HepG2 (cell line): ENCODE results near the gene GTSF1L. TPM values are rescaled to one million over a fixed set of nuclear protein-coding genes. Genes with fewer than 3 reads are reported as not detected.

ENCODE experiments used
- ATAC-seq: fragments of 200-7000 bp; cut with Tn5 transposase; 3 replicates; pipeline ENCODE4 v1.9.1; 2020; ENCODE audit warnings: mild to moderate bottlenecking, moderate library complexity
- BruUV-seq: library from RNA; stranded (reverse); fragments of 400-500 nt; replicated peaks from 2 replicates; lab custom pipeline; 2021; lab: Mats Ljungman, UMichigan
- CTCF ChIA-PET: fragments of 300-600 bp; formaldehyde crosslinking; extraction: SDS; loops from one replicate; lab custom pipeline; 2021; ENCODE audit warnings: low total read pairs, inconsistent platforms, low intra/inter-chr PET ratio; lab: Yijun Ruan, JAX
- POLR2A ChIA-PET: fragments of 350-600 bp; sonication (Branson Sonifier 250); formaldehyde crosslinking; loops from one replicate; lab custom pipeline; 2020; ENCODE audit warnings: antibody characterized with exemption, inconsistent platforms; lab: Yijun Ruan, JAX
- DNase-seq: peaks from one replicate; pipeline ENCODE4 v3.0.0-alpha.2; 2015; ENCODE audit warnings: low spot score
- FAIRE-seq: peaks from 3 replicates; lab custom pipeline; 2011; peaks lifted over from hg19 to GRCh38; lab: Jason Lieb, UNC
- H2AFZ ChIP-seq: one replicate; pipeline ENCODE4 v1.6.1; 2011; ENCODE audit warnings: low read length, inconsistent platforms
- H3K27ac ChIP-seq: fragments of 300-600 bp; 3 replicates; pipeline ENCODE4 v1.8.0; 2011; ENCODE audit warnings: mixed run types, mild to moderate bottlenecking, mixed read lengths, low read length, inconsistent platforms; ENCODE audit not compliant: insufficient read depth; ENCODE audit errors: extremely low read length
- H3K27me3 ChIP-seq, 2 experiments: fragments of 200-600 bp in 1 of 2; 2 replicates in 1 of 2; 3 replicates in 1 of 2; pipeline versions ENCODE4 v1.6.0 to v1.8.0; 2011; ENCODE audit warnings: low read length in 2 of 2, mild to moderate bottlenecking in 2 of 2, moderate library complexity in 2 of 2, inconsistent platforms in 1 of 2; ENCODE audit not compliant: insufficient read depth in 2 of 2, control insufficient read depth in 1 of 2
- H3K36me3 ChIP-seq, 2 experiments: fragments of 200-600 bp in 1 of 2; replicated peaks in 1 of 2; 2 replicates in 1 of 2; 3 replicates in 1 of 2; pipeline versions ENCODE4 v1.5.1 to v1.8.0; 2011; ENCODE audit warnings: low read length in 2 of 2, inconsistent platforms in 1 of 2; ENCODE audit not compliant: insufficient read depth in 2 of 2, control insufficient read depth in 1 of 2
- H3K4me1 ChIP-seq: 2 replicates; pipeline ENCODE4 v1.5.1; 2012; ENCODE audit warnings: low read length, inconsistent platforms; ENCODE audit not compliant: insufficient read depth
- H3K4me2 ChIP-seq: 2 replicates; pipeline ENCODE4 v1.6.0; 2011; ENCODE audit warnings: low read depth, low read length, inconsistent platforms
- H3K4me3 ChIP-seq, 3 experiments: fragments of 200-600 bp in 1 of 3; sonication (generic), shearing (Covaris generic) in 1 of 3; replicated peaks in 1 of 3; 2 replicates each; pipeline ENCODE4 v1.5.1; 2011 to 2016; ENCODE audit warnings: low read length in 3 of 3, inconsistent platforms in 2 of 3, low read depth in 2 of 3, mild to moderate bottlenecking in 2 of 3, control low read depth in 1 of 3, mixed read lengths in 1 of 3; ENCODE audit not compliant: insufficient read depth in 1 of 3
- H3K79me2 ChIP-seq: one replicate; pipeline ENCODE4 v1.6.1; 2011; ENCODE audit warnings: low read length, inconsistent platforms; ENCODE audit not compliant: insufficient read depth
- H3K9ac ChIP-seq: 2 replicates; pipeline ENCODE4 v1.6.0; 2011; ENCODE audit warnings: mild to moderate bottlenecking, low read depth, low read length, inconsistent platforms; ENCODE audit not compliant: insufficient read depth
- H3K9me3 ChIP-seq: 2 replicates; pipeline ENCODE4 v1.5.1; 2012; ENCODE audit warnings: mild to moderate bottlenecking, low read length
- H4K20me1 ChIP-seq: 2 replicates; pipeline ENCODE4 v1.6.0; 2011; ENCODE audit warnings: inconsistent platforms, mild to moderate bottlenecking, low read length, moderate library complexity; ENCODE audit not compliant: insufficient read depth
- ATM ChIP-seq: fragments of 450-650 bp; IDR thresholded peaks from 2 replicates; pipeline ENCODE4 v1.7.1; 2017; ENCODE audit warnings: mild to moderate bottlenecking, borderline replicate concordance
- DNMT1 ChIP-seq: sonication (generic); formaldehyde crosslinking; IDR thresholded peaks from 2 replicates; pipeline ENCODE4 v1.5.1; 2020; ENCODE audit warnings: mild to moderate bottlenecking, missing genetic modification reagents
- GABPB1 ChIP-seq: IDR thresholded peaks from 2 replicates; pipeline ENCODE4 v1.6.1; 2016; ENCODE audit warnings: mild to moderate bottlenecking, missing genetic modification reagents, moderate library complexity, missing compliant biosample characterization
- NFYB ChIP-seq: sonication (generic); formaldehyde crosslinking; IDR thresholded peaks from 2 replicates; pipeline ENCODE4 v1.4.0; 2020; ENCODE audit warnings: missing genetic modification reagents
- PAWR ChIP-seq: sonication (generic); formaldehyde crosslinking; IDR thresholded peaks from 2 replicates; pipeline ENCODE4 v1.4.0; 2020; ENCODE audit warnings: missing genetic modification reagents, mild to moderate bottlenecking, borderline replicate concordance
- RXRA ChIP-seq: sonication (generic); formaldehyde crosslinking; IDR thresholded peaks from 2 replicates; pipeline ENCODE4 v1.5.1; 2020; ENCODE audit warnings: missing genetic modification reagents
- SMC3 ChIP-seq: IDR thresholded peaks from 2 replicates; pipeline ENCODE4 v1.6.1; 2011; ENCODE audit warnings: low read length, improper control_type of control experiment
- TCF7L2 ChIP-seq: IDR thresholded peaks from 2 replicates; pipeline ENCODE4 v1.6.1; 2011; ENCODE audit warnings: mild to moderate bottlenecking, low read depth, low read length, moderate library complexity
- U2AF1 ChIP-seq: fragments of 200-400 bp; formaldehyde crosslinking; optimal IDR thresholded peaks from 2 replicates; pipeline ENCODE3; 2017; ENCODE audit warnings: mild to moderate bottlenecking, low read depth, low read length
- ZNF546 ChIP-seq: sonication (generic); formaldehyde crosslinking; conservative IDR thresholded peaks from 2 replicates; pipeline ENCODE4 v1.8.1; 2023; ENCODE audit warnings: mild to moderate bottlenecking, missing genetic modification reagents
- ZNF670 ChIP-seq: sonication (generic); formaldehyde crosslinking; IDR thresholded peaks from 2 replicates; pipeline ENCODE4 v1.8.0; 2022; ENCODE audit warnings: mild to moderate bottlenecking, missing genetic modification reagents, borderline replicate concordance
- WGBS: methylation state at CpG from one replicate; pipeline ENCODE4 v1.1.6; 2017; ENCODE audit warnings: low lambda C conversion rate; 5-methylcytosine and 5-hydroxymethylcytosine counted together
- in situ Hi-C: cut with HindIII; loops from 2 replicates; pipeline ENCODE4 v1.10.0; 2017; ENCODE audit warnings: low pct_unique_long_range_greater_than_20kb; ENCODE audit not compliant: extremely low pct_ligation_motif_present
- intact Hi-C: fragments of 100-400 bp; cut with micrococcal nuclease; formaldehyde crosslinking; loops from one replicate; pipeline ENCODE4 v1.10.0; 2022; ENCODE audit not compliant: unreplicated experiment
- polyA plus RNA-seq, 8 experiments: library from polyadenylated mRNA; depleted of rRNA in 3 of 8; stranded (reverse) in 7 of 8; unstranded in 1 of 8; fragments of >200 nt; fragmentation: Illumina TruSeq in 4 of 8; extraction: Trizol in 4 of 8; gene quantifications; 2 replicates each; pipeline versions ENCODE4 v1.2.1 to v1.2.3, GENCODE V29; 2011 to 2016; ENCODE audit warnings: low read depth in 4 of 8, missing spikeins in 1 of 8, mixed read lengths in 1 of 8; ENCODE audit not compliant: insufficient read depth in 1 of 8
- total RNA-seq, 5 experiments: library from RNA; depleted of rRNA; stranded (reverse); fragments of >200 nt; fragmentation: Illumina TruSeq; extraction: Trizol; gene quantifications; 2 replicates each; pipeline ENCODE4 v1.2.3, GENCODE V29; 2016; ENCODE audit warnings: low read depth in 1 of 5
- TF ChIP-seq, protein P1 (sequence below): sonication (generic); formaldehyde crosslinking; IDR thresholded peaks from 2 replicates; pipeline ENCODE4 v1.9.0; 2021; ENCODE audit warnings: mild to moderate bottlenecking, missing genetic modification reagents
- TF ChIP-seq, protein P2 (sequence below): sonication (generic); formaldehyde crosslinking; IDR thresholded peaks from 2 replicates; pipeline ENCODE4 v1.4.0; 2020; ENCODE audit warnings: missing genetic modification reagents

Gene GTSF1L
- total and polyA plus RNA-seq, 2 of the 13 experiments (the other 11 are each of a cell fraction or from before 2014, with no cell fraction given) = not detected

DNA sequence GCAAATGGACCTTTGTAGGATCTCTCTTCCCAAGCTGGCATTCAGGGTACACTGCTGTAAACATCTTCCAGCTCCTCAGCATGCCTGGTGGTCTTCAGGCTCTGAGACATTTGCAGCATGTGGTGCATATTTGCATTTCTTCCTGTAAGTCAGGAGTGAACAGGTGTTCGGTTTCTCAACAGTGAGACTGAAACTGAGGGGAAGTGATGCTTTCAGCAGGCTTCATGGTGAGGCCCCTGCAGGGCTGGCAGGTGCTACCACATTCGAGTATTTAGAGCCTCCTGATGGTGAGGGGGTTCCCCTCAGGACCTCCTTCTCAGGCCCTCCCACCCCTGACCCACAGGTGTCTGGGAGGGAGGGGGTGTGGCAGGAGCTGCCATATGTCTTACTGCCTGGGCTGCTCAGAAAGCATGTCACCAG, 44.8 kb downstream of the GTSF1L start:
- no peaks in the 10 kb centered on the region for H3K79me2 ChIP-seq
- H2AFZ ChIP-seq = no peak overlapping the region
- DNase-seq (no peak), FAIRE-seq (no peak), ATAC-seq (no peak)
- peaks cover 9 to 40% of the 10 kb centered on the region in 2 experiments; a peak in 4 of 5 replicates for H3K36me3 ChIP-seq
- peaks cover 5% of the 10 kb centered on the region for H3K4me1 ChIP-seq
- no TSS peak for BruUV-seq
- no peaks in the 10 kb centered on the region for H4K20me1 ChIP-seq
- 92% methylated on average over 2 of the region's 2 CpGs for WGBS
- no peak overlapping the region for H3K4me2 ChIP-seq
- H3K27ac ChIP-seq = no peak overlapping the region
- TF ChIP-seq, protein P1, sequence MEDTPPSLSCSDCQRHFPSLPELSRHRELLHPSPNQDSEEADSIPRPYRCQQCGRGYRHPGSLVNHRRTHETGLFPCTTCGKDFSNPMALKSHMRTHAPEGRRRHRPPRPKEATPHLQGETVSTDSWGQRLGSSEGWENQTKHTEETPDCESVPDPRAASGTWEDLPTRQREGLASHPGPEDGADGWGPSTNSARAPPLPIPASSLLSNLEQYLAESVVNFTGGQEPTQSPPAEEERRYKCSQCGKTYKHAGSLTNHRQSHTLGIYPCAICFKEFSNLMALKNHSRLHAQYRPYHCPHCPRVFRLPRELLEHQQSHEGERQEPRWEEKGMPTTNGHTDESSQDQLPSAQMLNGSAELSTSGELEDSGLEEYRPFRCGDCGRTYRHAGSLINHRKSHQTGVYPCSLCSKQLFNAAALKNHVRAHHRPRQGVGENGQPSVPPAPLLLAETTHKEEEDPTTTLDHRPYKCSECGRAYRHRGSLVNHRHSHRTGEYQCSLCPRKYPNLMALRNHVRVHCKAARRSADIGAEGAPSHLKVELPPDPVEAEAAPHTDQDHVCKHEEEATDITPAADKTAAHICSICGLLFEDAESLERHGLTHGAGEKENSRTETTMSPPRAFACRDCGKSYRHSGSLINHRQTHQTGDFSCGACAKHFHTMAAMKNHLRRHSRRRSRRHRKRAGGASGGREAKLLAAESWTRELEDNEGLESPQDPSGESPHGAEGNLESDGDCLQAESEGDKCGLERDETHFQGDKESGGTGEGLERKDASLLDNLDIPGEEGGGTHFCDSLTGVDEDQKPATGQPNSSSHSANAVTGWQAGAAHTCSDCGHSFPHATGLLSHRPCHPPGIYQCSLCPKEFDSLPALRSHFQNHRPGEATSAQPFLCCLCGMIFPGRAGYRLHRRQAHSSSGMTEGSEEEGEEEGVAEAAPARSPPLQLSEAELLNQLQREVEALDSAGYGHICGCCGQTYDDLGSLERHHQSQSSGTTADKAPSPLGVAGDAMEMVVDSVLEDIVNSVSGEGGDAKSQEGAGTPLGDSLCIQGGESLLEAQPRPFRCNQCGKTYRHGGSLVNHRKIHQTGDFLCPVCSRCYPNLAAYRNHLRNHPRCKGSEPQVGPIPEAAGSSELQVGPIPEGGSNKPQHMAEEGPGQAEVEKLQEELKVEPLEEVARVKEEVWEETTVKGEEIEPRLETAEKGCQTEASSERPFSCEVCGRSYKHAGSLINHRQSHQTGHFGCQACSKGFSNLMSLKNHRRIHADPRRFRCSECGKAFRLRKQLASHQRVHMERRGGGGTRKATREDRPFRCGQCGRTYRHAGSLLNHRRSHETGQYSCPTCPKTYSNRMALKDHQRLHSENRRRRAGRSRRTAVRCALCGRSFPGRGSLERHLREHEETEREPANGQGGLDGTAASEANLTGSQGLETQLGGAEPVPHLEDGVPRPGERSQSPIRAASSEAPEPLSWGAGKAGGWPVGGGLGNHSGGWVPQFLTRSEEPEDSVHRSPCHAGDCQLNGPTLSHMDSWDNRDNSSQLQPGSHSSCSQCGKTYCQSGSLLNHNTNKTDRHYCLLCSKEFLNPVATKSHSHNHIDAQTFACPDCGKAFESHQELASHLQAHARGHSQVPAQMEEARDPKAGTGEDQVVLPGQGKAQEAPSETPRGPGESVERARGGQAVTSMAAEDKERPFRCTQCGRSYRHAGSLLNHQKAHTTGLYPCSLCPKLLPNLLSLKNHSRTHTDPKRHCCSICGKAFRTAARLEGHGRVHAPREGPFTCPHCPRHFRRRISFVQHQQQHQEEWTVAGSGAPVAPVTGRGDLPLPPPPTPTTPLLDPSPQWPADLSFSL (CRISPR knock-in tag) = no peak
- TF ChIP-seq U2AF1 = no peak
- no peak for TF ChIP-seq NFYB (CRISPR knock-in tag)
- no peak for TF ChIP-seq TCF7L2
- no peak for TF ChIP-seq DNMT1 (CRISPR knock-in tag)
- TF ChIP-seq, protein P2, sequence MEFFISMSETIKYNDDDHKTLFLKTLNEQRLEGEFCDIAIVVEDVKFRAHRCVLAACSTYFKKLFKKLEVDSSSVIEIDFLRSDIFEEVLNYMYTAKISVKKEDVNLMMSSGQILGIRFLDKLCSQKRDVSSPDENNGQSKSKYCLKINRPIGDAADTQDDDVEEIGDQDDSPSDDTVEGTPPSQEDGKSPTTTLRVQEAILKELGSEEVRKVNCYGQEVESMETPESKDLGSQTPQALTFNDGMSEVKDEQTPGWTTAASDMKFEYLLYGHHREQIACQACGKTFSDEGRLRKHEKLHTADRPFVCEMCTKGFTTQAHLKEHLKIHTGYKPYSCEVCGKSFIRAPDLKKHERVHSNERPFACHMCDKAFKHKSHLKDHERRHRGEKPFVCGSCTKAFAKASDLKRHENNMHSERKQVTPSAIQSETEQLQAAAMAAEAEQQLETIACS (CRISPR knock-in tag) = no peak
- TF ChIP-seq ZNF546 = no peak
- TF ChIP-seq GABPB1 = no peak
- no peak for TF ChIP-seq SMC3
- TF ChIP-seq RXRA (CRISPR knock-in tag) = no peak
- no peak for TF ChIP-seq ATM
- TF ChIP-seq ZNF670 = no peak
- TF ChIP-seq PAWR (CRISPR knock-in tag) = no peak
- TF ChIP-seq, all 625 proteins: peak for 0
- in situ Hi-C loops (no loop called here), intact Hi-C loops (no loop called here)
- Histone ChIP-seq H3K9me3 (no peaks in the 10 kb centered on the region), H3K9ac (no peak overlapping the region), H3K4me3 (no peak overlapping the region), H3K27me3 (no peaks in the 10 kb centered on the region)
- CTCF ChIA-PET = no interaction called here
- POLR2A ChIA-PET = no interaction called here
